Activated T-cell treated with anti-CD3 and anti-CD28 coated beads, Interleukin-2, amount 50 U/mL, for 1 hour (primary cell): Measurements from ENCODE around the gene STRN4.
"Not testable (repeated sequence)": the region's sequence is repeated elsewhere in the genome, so short reads cannot be mapped to it uniquely, and the experiment has no call there.

Experiments
- DNase-seq: peaks from one replicate; pipeline ENCODE4 v3.0.0-alpha.2; 2020

STRN4 gene

DNA sequence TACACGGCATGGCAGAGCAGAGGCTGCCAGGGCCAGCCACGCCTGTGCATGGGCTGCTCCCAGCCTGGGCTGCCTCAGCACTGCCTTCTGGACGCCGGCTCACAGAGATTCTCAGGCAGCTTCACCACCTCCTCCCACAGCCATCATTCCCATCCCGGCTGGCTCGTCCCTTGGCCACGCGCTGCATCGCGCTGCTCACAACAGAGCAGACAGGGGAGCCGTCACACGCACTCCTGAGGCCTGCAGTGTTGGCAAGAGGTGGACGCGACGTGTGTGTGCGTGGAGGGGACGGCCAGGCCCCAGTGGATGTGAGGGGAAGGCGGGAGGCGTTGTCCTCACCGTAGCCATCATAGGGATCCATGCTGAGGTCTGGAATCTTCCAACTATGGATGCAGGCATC is 21.8 kb downstream of the STRN4 start:
- no peak for DNase-seq

DNA sequence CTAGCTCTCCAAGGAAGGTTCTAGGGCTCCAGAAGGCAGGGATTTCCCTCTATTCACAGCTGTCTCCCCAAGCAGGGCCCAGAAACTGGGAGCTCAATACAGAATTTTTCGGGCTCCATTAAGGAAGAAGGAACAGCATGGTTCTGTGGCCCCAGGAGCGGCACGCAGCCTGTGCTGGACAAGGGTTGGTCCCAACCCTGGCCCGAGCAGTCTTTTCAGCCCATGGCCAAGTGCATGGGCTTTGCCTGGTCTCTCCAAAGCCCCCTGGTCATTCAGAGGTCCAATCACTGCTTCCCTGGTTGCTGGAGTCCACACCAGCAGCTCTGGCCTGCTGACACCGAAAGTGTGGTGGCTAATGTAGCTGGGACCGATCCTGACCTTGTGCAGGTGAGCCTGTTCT is 22.8 kb downstream of the STRN4 start:
- DNase-seq, result no peak

DNA sequence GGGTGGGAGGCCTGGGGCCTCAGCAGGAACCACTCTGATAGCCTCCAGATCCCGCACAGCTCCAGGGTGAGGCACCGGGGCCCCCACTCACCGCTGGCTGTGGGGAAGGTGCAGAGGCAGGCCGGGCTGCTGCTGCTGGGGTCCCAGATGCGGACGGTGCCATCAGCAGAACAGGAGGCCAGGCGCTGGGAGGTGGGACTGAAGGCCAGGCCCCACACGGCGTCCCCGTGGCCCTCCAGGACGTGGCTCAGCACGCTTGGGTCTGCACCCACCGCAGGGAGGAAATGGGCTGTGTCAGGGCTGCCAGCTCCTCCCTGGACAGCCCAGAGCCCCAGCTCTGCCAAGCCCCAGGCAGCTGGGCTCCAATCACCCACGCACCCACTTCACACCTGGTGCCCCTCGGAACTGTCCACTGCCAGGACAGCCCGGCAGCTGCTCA is 23.2 kb downstream of the STRN4 start:
- no peak for DNase-seq

DNA sequence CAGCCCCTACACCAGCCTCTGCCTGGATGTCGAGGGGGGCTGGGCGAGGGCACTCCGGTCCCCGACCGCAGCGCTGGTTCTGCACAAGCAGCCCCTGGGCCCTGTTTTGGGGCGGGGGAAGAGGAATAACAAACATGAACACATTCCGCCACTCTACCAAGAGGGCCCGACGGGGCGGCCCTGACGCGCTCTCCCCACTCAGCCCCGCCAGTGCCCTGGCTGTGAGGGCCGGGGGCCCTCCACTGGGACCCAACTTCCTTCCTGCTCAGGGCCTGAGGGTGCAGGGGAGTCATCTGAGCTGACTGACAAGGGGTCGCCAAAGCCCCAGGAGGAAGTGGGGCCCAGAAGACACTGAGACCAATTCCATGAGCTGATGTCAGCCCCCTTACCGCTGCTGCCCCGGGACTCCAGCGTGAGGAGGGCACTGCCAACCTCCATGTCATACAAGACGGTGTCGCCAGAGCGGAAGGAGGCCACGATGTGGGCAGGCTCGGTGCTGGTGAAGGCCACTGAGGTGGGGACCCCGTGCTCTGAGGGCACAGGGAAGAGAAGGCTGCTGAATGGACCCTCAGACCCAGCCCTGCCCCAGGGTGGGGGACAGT is 23.7 kb downstream of the STRN4 start:
- DNase-seq, result no peak

DNA sequence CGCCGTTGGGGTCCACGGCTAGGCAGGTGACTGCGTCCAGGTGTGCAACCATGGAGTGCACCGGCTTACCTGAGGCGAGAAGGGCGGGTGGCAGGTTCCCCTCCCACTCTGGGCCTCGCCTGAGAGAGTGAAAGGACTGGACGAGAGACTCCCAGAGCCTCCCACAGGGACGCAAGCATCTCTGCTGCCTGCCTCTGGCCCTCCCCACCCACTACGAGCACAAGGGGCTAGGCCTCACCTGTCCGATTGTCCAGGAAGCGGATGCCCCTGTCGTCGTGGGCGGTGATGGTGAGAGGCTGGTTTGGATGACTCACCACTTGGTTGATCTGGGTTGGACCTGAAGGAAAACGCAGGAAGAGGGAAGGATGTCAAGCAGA is 24.3 kb downstream of the STRN4 start:
- no peak for DNase-seq

DNA sequence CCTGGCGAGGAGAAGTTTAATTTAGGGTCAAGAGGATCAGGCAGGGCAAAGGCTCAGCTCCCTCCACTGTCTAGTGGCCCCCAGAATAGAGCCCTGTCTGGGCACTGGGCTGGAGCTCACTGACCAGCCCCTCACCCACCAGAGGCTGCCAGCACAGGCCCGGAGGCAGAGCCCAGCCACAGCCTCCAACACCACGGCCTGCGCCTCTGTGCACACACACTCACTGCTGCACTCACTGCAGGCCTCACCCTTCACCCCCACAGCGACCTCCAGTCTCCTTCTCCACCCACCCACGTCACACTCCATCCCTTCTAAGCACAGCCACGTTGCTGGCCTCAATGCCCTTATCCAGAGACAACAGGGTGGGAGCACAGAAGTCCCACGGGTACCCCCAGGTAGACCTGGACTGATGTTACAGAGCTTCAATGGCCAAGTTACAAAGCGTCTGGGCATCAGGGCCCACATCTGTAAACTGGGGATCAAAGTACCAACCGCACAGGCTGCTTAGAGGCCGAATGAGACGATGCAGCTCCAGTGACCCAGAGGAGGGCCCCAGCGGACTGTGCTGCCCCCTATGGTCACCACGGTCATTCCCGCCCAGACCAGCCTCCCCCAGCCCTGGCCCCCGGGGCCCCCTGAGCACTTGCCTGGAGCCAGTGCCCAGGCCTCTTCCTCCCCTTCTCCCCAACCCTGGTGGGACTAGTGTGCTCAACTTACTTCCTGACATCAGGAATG is 24.8 kb downstream of the STRN4 start:
- no peak for DNase-seq

DNA sequence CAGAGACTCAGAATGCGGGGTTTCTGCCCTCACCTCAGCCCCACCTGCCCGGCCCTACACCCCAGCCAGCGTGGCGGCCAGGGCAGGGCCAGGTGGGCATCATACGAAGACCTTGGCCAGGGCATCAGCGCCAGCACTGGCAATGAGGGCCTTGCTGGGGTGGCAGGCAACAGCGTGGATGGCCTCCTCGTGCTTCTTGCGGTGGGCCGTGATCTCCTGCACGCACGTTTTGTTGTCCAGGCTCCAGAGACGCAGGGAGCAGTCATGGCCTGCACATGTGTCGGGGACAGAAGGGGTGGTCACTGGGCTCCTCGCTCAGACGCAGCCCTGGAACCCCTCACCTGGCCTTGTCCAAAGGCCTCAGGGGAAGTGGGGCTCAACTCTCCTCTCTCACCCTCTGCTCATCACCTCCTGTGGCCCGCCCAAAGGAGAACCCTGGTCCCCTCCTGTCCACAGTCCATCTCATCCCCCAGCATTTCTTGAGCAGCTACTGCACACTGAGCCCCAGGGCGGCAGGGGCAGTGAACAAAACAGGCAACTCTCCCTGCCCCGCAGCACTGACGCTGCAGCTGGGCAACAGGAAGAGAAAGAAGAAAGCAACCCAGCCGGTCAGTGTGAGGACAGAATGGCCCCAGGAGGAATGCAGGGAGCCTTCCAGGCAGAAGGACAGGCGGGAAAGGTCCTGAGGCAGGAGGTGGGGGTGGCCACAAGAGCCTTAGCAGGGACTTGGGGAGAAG is 25.6 kb downstream of the STRN4 start:
- no peak for DNase-seq

DNA sequence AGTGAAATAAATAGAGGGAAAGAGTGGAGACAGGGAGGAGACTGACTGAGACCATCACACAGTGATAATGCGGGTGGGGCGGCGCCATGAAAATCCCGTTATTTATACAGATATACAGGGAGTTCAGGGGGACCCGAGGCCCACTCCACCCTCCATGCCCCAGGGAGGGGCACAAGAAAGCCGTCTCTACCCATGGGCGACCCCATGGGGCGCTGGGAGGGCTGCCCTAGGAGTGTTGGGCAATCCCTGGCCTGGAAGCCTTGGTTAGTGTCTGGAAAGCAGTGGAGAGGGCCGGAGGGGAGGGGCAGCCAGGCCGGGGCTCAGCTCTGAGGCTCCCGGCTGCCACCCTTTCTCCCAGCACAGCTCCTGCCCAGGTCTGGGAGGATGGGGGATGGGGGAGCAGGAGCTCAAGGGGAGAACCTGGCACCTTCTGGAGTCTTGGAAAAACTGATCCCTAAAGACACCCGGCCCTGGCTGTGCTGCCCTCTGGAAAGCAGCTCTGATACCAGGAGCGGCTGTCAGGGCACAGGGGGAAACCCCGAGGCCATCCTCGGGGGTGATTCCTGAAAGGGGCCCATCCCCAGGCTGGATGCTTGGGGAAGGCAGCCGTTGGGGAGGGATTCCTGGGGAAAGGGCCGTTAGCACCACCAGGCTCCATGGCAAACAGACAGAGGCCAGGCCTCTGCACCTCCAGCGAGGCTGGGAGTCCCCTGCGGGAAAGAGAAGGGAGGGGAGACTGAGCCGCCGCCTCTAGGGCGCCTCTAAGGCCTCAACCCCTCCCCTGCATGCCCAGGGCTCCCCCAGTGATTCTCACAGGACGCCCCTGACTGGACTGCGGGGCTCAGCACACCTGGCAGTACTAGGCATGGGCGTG is 26.4 kb downstream of the STRN4 start:
- no peak for DNase-seq

DNA sequence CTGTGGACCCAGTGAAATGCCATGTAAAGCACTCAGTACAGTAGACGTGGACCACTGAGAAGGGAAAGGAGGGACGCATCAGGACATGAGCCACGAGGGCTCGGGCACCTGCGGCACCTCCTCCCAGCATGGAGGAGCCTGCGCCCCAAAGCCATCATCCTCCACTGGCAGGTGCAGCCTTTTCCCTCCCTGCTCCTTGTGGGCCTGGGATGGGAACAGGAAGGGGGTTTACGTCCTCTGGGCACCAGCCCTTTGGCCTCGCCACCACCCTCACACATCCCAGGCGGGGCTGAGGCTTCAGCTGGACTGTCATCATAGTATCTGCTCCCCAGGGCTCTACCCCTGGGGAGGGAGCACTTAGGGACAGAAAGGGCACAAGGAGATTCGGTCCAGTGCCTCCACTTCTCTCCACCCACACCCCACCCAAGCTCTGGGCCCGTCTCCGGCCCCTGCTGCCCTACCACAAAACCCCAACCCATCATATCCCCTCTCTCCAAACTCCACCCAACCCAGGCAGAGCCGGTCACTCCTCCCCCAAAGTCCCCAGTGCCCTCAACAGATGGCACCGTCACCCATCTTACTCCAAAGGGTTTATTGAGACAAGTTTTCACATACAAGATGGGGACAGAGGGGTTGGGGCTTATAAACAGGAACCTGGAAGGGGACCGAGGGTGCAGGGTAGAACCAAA is 27.2 kb downstream of the STRN4 start:
- DNase-seq, result no peak

DNA sequence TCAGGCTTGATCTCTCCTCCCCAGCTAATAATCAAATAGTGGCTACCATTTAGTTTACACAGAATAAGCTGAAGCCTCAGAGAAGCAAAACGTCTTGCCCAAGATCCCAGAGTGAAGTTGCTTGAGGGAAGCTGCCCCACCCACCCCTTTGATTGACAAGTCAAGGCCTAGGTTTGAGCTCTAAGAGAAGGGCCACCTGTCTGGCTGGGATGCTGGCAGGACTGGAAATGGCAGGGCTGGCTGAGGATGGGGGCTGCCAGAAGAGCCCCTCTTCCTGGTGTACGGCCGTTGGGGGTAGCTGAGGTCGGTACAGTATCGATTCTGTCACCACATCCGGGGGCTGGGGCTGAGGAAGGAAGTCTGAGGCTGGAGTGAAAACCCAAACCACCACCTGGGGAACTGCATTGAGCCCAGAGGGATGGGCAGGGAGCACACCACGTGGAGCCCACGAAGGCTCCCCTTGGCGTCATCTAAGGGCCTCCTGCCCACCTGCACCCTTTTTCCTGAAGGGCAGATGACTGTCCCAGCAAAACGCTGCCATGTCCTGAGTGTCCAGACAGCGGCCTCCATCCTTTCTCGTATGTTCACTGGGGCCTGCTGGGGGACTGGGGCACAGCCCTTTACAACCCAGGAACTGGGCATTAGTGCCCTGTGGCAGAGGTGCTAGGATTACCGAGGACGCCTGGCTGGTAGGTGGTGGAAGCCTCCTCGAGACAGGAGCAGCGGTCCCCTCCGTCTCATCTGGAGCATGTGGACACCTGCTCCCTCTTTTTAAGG is 27.9 kb downstream of the STRN4 start:
- DNase-seq, result peak; percentile 58

DNA sequence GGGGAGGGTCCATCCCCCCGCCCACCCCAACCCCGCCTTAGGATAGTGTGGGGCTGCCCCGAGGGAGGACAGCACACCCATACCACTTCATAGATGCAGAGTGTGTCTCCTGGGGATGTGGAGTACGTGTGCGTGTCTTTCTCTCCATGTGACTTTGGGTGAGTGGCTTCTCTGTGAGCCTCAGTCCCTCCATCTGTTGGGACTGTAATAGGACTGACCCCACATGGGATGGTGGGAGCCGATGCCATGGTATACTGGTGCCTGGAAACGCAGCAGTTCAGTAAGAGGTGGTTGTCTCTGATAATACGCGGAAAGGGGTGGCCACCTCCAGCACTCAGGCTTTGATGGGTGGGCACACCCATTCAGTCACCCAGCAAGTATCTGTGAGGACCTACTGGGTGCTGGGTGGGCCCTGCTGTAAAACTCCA is 28.5 kb downstream of the STRN4 start:
- peak; percentile 52 for DNase-seq

DNA sequence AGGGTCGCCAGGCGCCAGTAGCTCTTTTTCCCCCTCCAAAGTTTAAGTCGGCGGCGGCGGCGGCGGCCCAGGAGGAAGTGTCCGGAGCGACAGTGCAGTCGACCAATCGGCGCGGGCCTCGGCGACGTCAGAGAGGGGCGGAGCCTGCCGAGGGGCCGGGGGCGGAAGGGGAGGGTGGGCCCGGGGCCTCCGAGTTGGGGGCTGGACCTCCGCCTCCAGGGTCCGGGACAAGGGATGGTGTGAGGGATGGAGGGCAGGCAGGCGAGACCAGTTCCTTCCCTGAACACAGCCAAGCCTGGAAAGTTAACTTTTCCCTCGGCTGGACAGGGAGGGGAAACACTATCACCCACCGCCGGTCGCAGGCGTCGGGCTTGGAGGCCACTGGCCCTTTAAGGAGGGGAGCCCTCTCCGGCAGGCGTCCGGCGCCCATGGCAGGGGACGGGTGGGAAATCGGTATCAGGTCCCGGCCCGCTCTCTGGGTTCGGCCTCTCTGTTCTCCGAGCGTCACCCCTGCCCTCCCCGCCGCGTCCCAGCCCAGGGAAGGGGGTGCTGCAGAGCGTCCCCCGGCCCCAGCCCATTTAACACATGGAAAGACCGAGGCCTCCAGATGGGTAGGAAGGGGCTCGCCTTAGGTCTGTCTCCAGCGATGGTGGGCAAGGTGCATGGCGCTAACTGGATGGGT is 29.1 kb downstream of the STRN4 start, which contains the start of gene PRKD2:
Gene PRKD2 (minus strand): TSS at position 81 of the 682 bp plus-strand sequence. CDS start 744 bp downstream, outside the sequence.
- peak; percentile 90 for DNase-seq

DNA sequence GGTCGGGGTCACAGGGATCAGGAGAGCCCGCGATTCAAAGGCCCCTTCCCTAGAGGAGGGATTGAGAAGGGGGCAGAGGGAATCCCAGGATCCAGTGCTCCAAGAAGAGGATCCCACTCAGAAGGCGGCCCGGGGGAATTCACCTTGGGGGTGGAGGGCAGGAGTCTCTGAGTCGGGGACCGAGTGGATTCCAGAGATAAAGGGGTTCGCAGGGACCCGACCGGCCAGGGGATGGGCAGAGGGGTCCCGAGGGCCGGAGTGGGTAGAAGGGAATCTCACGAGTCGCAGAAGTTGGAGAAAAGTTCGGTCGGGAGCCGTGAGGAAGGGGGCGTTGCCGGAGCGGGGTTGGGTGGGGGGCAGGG is 29.6 kb downstream of the STRN4 start:
- DNase-seq, result peak; percentile 31

DNA sequence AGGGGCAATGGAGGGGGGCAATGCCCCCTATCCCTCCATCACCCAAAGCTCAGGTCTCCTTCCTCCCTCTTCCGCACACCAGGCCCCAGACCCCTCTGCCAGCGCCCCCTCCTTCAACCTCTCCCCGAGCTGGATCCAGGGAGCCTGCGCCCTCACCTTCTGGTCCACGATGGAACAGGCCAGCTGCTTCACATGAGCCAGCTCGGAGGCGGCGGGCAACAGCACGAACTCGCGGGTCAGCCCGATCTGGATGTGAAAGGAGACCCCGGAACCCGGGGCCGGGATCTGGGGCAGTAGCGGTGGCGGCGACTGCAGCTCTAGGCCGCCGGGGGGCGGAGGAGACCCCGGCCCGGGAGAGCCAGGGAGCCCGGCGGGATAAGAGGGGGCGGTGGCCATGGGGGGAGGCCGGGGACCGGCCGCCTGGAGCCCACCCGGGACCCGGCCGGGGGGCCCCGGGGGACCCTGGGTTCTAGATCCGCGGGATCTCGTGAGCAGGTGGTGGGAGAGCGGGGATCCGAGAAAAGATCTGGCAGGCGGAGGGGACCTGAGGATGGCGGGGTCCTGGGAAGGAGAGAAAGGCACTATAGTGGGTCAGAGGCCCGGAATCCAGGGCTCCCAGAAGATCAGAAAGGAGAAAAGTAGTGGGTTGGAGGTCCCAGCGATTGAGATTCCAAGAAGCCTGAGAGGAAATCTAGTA is 30.1 kb downstream of the STRN4 start:
- peak; percentile 39 for DNase-seq

DNA sequence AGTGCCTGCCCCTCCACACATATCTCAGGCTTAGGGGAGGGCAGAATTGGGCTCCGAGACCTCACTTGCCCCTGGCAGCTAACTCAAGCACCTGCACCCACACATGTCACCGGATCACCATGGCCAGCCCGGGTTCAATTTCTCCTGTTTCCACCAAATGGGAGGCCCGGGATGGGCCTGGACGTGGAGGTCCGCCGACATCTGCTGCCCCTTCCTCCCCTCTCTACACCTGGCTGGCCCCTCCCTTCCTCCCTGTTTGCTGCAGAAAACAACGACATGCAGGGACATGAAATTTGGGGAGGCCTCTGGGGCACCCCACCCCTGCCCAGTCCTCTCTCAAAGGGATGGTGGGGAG is 30.7 kb downstream of the STRN4 start:
- DNase-seq, result no peak

DNA sequence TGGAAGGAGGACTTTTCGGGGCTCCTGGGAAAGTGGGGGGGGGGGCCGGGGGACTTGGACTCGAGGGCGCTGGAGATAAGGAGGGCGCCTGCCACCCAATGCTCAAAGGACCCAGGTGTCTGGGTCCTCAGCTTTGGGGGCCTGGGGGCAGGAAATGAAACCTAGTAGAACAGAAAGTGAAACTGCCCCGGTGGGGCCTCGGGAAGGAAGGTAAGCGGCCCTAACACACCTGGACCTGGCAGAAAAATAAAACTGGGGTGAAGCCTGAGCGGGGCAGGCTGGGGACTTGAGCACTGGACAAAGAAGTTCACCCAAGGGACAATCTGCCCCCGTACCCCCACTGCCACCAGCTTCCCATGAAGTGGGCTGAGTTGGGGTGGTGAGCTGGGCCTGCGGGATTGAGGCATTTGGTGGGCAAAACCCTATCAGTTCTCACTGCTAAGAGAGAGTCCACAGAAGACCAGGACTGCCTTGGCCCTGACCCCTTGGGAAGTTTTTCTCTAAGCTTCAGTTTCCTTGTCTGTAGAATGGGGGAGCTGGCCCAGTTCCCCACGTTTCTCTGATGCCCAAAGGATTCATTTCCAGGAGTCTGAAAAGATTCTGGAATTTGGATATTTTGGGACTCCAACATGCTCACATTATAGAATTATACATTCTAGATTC is 31.7 kb downstream of the STRN4 start:
- no peak for DNase-seq

DNA sequence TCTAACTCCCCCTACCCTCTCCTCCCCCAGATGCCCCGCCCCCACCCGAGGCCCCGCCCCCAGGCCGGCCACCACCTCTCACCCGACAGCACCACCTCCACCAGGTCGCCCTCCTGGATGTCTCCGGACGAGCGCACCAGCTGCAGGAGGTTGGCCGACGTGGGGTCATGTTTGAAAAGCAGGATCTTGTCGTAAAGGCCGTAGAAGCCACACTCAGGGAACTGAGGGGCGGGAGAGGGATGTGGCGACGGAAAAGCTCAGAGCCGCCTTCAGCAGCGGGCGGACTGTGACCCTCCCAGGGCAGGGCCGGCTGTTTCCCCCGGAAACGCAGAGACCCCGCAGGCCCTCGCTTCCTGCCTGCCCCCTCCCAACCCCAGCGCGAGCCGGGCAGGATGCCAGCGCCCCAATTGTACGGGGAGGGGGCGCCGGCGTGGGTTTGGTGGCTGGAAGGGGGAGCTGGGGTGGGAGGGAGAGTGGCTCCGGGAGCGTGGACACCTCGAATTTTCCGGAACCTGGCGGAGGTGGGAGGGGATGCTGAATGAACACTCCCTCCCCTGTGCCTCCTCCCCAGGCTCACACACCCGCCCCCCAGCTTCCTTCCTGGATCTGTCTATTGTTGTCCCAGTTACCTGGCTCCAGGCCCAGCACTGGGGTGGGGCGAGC is 32.3 kb downstream of the STRN4 start:
- DNase-seq, result peak; percentile 74

DNA sequence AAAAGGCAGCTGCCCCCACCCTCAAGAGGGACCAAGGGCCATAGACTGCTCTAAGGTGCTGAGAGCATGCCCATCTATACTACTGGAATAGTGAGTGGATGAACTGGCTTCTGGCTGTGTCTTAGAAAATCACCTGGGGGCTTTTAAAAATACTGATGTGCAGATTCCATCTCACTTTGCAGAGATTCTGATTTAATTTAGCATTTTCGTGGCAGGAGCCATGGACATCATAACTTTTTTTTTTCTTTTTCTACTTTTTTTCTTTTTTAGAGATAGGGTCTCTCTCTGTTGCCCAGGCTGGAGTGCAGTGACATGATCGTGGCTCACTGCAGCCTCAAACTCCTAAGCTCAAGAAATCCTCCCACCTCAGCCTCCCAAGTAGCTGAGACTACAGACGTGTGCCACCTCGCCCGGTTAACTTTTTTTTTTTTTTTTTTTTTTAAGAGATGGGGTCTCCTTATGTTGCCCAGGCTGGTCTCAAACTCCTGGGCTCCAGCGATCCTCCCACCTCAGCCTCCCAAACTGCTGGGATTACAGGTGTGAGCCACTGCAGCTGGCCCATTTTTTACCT is 33.4 kb downstream of the STRN4 start:
- not testable (repeated sequence) for DNase-seq

DNA sequence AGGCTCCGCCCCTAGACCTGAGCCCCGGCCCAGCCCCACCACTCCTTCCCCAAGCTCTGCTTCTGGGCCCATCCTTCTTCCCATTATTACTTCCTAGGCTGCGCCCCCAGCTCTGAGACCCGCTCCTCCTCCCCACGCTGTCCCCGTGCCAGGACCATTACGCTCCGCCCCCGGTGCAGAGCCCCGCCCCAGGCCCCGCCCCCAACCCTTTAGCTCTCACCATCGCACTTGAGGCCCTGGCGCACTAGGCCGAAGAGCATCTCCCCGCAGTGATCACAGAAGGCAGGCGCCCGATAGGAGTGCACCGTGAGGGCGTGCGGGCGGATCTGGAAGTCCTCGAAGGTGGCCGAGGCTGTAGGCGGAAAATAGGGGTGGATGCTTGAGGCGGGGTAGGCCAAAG is 35.6 kb downstream of the STRN4 start:
- DNase-seq, result no peak
